Type B pancreatic cell (in vitro differentiated cells): ENCODE data around the gene KRT81. TPM values are rescaled to one million over a fixed set of nuclear protein-coding genes. Genes with fewer than 3 reads are reported as not detected.

Experiments
- DNase-seq: peaks from one replicate; pipeline ENCODE4 v3.0.0; 2021; ENCODE audit warnings: mixed read lengths; ENCODE audit not compliant: unreplicated experiment; ENCODE audit errors: extremely low spot score
- H3K27ac Mint-ChIP-seq: 2 replicates; pipeline ENCODE4 v1.8.0; 2021; ENCODE audit warnings: mild to moderate bottlenecking, mixed read lengths
- H3K27me3 Mint-ChIP-seq: 2 replicates; pipeline ENCODE4 v1.8.0; 2021; ENCODE audit warnings: mixed read lengths
- H3K36me3 Mint-ChIP-seq: 2 replicates; pipeline ENCODE4 v1.8.0; 2021; ENCODE audit warnings: mixed read lengths
- H3K4me1 Mint-ChIP-seq: one replicate; pipeline ENCODE4 v1.8.0; 2021; ENCODE audit warnings: mixed read lengths; ENCODE audit not compliant: unreplicated experiment
- H3K4me3 Mint-ChIP-seq: 2 replicates; pipeline ENCODE4 v1.8.0; 2021; ENCODE audit warnings: mild to moderate bottlenecking, mixed read lengths
- H3K9me3 Mint-ChIP-seq: 2 replicates; pipeline ENCODE4 v1.8.0; 2021; ENCODE audit warnings: mixed read lengths
- total RNA-seq: library from RNA; stranded (reverse); gene quantifications from 2 replicates; pipeline ENCODE4 v1.2.1, GENCODE V29; 2021; ENCODE audit warnings: low replicate concordance
- TF ChIP-seq, protein P1 (sequence below): fragments of 200-600 bp; sonication (generic); conservative IDR thresholded peaks from 2 replicates; pipeline ENCODE4 v1.5.0; 2021; ENCODE audit warnings: antibody characterized with exemption, mild to moderate bottlenecking

Gene KRT81
- total RNA-seq, 1 donor from 2014 or later: 0.31 TPM

DNA sequence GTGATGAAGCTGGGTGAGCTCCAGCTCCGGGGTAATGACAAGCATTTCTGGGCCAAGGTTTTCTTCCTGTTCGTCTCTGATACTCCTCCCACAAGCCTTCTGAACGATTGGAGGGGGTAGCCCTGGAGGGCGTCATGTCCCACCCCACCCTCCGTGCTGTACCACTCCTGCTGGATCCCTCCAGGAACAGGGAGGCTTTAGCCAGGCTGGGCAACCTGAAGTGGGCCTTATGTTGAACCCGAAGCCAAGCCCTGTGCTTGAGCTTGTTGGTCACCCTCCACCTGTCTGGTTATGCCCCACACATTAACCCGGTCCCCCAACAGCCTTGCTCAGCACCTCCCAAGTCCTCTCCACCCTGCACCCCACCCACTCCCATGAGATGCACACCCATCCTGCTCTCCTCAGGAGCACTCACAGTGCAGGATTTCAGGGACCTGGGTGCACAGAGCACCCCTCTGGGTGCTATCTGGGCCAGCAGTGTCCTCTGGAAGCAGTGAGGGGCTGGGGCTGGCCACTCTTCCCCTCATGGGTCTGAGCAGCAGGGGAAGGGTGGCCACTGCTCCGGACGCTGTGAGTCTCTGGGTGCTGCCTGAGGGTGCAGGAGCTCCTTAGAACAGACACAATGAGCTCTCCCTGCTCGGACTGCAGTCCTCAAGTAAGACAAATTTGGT lies 36.6 kb upstream of the KRT81 start:
- Mint-ChIP-seq H3K27me3 (peaks cover 39% of the 10 kb centered on the region), H3K27ac (no peak overlapping the region), H3K36me3 (no peaks in the 10 kb centered on the region), H3K4me3 (no peak overlapping the region), H3K9me3 (no peaks in the 10 kb centered on the region), H3K4me1 (peaks cover 7% of the 10 kb centered on the region)
- DNase-seq: no peak
- TF ChIP-seq, protein P1, sequence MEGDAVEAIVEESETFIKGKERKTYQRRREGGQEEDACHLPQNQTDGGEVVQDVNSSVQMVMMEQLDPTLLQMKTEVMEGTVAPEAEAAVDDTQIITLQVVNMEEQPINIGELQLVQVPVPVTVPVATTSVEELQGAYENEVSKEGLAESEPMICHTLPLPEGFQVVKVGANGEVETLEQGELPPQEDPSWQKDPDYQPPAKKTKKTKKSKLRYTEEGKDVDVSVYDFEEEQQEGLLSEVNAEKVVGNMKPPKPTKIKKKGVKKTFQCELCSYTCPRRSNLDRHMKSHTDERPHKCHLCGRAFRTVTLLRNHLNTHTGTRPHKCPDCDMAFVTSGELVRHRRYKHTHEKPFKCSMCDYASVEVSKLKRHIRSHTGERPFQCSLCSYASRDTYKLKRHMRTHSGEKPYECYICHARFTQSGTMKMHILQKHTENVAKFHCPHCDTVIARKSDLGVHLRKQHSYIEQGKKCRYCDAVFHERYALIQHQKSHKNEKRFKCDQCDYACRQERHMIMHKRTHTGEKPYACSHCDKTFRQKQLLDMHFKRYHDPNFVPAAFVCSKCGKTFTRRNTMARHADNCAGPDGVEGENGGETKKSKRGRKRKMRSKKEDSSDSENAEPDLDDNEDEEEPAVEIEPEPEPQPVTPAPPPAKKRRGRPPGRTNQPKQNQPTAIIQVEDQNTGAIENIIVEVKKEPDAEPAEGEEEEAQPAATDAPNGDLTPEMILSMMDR: no peak

DNA sequence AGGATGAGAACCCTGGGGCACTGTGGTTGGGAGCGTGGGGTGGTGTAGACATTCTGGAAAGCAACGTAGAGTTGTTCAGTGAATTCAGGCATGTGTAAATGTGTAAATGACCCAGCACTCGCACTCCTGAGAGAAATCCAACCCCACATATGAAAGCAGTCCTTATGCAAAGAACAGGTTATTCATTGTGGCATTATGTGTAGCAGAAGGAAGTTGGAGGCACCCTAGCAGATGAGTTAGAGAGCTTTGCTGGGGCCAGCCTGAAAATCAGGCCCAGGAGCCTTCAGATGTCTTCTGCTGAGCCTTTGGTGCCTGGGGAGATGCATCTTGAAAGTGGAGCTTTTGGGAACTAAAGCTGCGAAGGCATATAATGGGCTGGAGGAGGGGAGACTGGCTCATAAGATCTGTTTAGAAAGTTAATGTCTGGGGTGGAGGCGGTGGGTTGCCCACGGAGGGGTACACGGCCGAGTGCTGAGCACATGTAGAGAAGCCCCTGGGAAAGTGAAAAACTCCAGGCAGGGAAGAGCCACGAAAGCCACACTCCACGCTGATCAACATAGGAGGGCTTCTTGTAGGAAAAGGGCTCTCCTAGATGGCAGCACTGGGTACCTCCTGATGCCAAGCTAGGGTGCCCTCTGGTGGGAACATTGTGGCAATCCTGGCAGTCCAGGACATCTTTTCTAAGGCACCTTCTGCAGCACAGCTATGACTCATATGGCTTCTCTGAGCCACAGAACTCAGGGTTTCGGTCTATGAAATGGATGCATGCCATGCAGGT lies 35.9 kb upstream of the KRT81 start:
- peaks cover 7% of the 10 kb centered on the region for H3K4me1 Mint-ChIP-seq
- peaks cover 46% of the 10 kb centered on the region for H3K27me3 Mint-ChIP-seq
- H3K27ac Mint-ChIP-seq: no peak overlapping the region
- DNase-seq: no peak
- H3K9me3 Mint-ChIP-seq: no peaks in the 10 kb centered on the region
- TF ChIP-seq, protein P1: peak; percentile 77
- H3K4me3 Mint-ChIP-seq: no peak overlapping the region
- no peaks in the 10 kb centered on the region for H3K36me3 Mint-ChIP-seq

DNA sequence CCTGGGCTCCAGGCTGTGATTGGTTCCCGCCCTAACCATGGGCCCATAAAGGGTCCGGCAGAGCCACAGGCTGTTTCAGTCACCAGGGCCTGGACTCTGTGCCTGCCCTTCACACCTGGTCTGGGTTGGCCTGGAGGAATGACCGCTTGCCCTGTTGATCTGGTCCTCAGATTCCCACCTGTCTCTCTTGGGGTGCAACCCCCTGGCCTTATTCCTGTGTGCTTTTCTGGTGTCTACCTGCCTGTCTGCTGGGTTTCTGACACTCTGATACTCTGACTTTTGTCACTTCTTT lies 32.8 kb upstream of the KRT81 start:
- TF ChIP-seq, protein P1: no peak
- no peak for DNase-seq
- no peaks in the 10 kb centered on the region for H3K36me3 Mint-ChIP-seq
- H3K4me1 Mint-ChIP-seq: no peaks in the 10 kb centered on the region
- H3K27ac Mint-ChIP-seq: no peak overlapping the region
- H3K9me3 Mint-ChIP-seq: no peaks in the 10 kb centered on the region
- no peak overlapping the region for H3K4me3 Mint-ChIP-seq
- H3K27me3 Mint-ChIP-seq: peaks cover 57% of the 10 kb centered on the region

DNA sequence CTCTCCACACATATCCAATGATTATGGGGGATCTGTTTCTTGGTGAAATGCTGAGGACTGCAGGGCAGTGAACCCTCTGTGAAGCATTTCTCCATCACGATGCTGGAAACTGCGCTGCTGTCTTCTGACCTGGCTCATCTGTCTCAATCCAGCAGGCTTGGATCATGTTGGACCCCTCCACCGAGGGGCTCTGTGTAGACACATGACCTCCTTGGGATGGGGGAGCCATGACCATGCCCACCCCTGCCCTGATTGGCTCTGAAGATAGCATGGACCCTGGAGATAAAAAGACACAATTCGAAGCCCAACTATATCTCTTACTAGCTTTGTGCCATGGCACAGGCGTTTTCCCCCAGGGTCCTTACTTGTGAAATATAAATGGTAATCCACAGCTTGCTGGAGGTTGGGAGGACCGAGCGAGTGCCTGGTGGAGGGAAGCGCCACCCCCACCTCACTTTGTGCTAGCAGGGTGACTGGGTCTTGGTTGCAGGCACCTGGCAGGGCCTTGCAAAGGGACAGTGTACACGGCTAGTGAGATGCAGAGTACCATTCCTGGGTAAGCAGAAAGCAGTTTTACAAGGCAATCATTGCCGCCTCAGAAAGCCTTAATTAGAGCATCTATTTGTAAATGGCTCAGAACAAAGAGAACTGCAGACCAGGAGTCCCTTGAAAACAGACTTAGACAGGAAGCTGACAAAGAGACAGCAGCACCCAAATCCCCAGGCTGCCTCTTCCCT lies 32.2 kb upstream of the KRT81 start:
- Mint-ChIP-seq H3K27me3 (peaks cover 59% of the 10 kb centered on the region), H3K36me3 (no peaks in the 10 kb centered on the region), H3K9me3 (no peaks in the 10 kb centered on the region), H3K27ac (no peak overlapping the region), H3K4me3 (no peak overlapping the region), H3K4me1 (no peaks in the 10 kb centered on the region)
- no peak for DNase-seq
- TF ChIP-seq, protein P1: no peak

DNA sequence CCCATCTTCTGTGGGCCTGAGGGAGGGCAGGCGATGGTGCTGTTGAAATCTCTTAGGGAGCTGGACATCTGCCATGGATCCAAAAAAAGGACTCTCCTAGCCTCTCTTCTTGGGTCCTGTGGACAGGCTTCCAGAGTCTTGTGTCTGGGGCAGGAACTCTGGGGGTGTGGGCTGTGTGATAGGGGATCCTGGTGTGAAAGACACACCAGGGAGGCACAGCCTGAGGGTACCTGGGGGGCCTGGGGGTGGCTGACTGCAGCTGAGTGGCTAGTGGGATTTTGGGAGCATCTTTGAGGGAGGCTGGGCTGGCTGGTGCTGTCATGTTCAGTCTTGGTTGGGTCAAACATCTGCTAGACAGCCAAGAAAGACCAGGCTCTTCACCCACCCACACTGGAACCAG lies 31.7 kb upstream of the KRT81 start:
- no peak for DNase-seq
- TF ChIP-seq, protein P1: no peak
- H3K4me1 Mint-ChIP-seq: no peaks in the 10 kb centered on the region
- H3K27ac Mint-ChIP-seq: no peak overlapping the region
- no peaks in the 10 kb centered on the region for H3K36me3 Mint-ChIP-seq
- H3K9me3 Mint-ChIP-seq: no peaks in the 10 kb centered on the region
- peaks cover 63% of the 10 kb centered on the region for H3K27me3 Mint-ChIP-seq
- no peak overlapping the region for H3K4me3 Mint-ChIP-seq
